Activated CD8-positive, alpha-beta T cell treated with anti-CD3 and anti-CD28 coated beads, Interleukin-2, amount 10 ng/mL, durations not matched to agents 7 days and 5 days (primary cell): ENCODE measurements around the gene ADGRD1. TPM values are rescaled to one million over a fixed set of nuclear protein-coding genes. Genes with fewer than 3 reads are reported as not detected.

Experiments
- ATAC-seq: fragments of 150-1000 bp; cut with Tn5 transposase; one replicate; pipeline ENCODE4 v1.10.0; 2021; ENCODE audit warnings: moderate library complexity
- CTCF ChIA-PET: fragments of 350-600 bp; sonication (Branson Sonifier 250); formaldehyde crosslinking; loops from one replicate; lab custom pipeline; 2021; ENCODE audit warnings: antibody characterized with exemption; lab: Charles Lee
- POLR2A ChIA-PET: fragments of 350-600 bp; sonication (Branson Sonifier 250); formaldehyde crosslinking; loops from one replicate; lab custom pipeline; 2021; ENCODE audit warnings: antibody characterized with exemption; lab: Charles Lee
- DNase-seq: peaks from one replicate; pipeline ENCODE4 v3.0.0-alpha.2; 2020
- H3K27ac Mint-ChIP-seq: one replicate; pipeline ENCODE4 v1.8.0; 2021; ENCODE audit warnings: mild to moderate bottlenecking, mixed read lengths
- H3K27me3 Mint-ChIP-seq: one replicate; pipeline ENCODE4 v1.8.0; 2021; ENCODE audit warnings: low read depth, mixed read lengths
- H3K36me3 Mint-ChIP-seq: one replicate; pipeline ENCODE4 v1.8.0; 2021; ENCODE audit warnings: low read depth, mixed read lengths
- H3K4me1 Mint-ChIP-seq: one replicate; pipeline ENCODE4 v1.8.0; 2021; ENCODE audit warnings: low read depth, mixed read lengths
- H3K4me3 Mint-ChIP-seq: one replicate; pipeline ENCODE4 v1.8.0; 2021; ENCODE audit warnings: mild to moderate bottlenecking, mixed read lengths
- H3K9me3 Mint-ChIP-seq: one replicate; pipeline ENCODE4 v1.8.0; 2022; ENCODE audit warnings: mixed read lengths; ENCODE audit not compliant: insufficient read depth
- total RNA-seq, 2 experiments: library from RNA; stranded (reverse); gene quantifications; one replicate each; pipeline ENCODE4 v1.2.3, GENCODE V29; 2021

Gene ADGRD1
- total RNA-seq, 2 experiments from 2014 or later: not detected

DNA sequence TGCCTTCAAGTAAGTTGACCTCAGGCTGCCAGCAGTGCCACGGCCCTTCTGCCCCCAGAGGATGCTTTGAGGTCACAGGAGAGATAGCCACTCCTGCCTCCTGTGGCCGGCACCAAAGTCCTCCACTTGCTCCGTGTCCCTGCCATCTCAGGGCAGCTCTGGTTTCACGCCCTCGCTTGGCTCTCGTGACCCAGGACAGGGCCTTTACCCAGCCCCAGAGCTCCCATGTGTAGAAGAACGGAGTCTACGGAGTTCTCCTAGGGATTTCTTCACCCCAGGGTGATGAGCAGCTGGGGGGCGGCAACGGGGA is 178.1 kb downstream of the ADGRD1 start:
- ChIA-PET POLR2A (no interaction called here), CTCF (interaction anchor here (0.7 to 6.7 kb wide), 12 partner anchors 11 to 306 kb away, joined by 3 to 104 read pairs (median 4); no protein-coding TSS in a partner anchor)
- DNase-seq (no peak), ATAC-seq (no peak)
- Mint-ChIP-seq H3K4me3 (no peak overlapping the region), H3K27me3 (no peaks in the 10 kb centered on the region), H3K4me1 (no peaks in the 10 kb centered on the region), H3K36me3 (no peaks in the 10 kb centered on the region), H3K9me3 (no peaks in the 10 kb centered on the region), H3K27ac (no peak overlapping the region)

- Mint-ChIP-seq H3K4me3 (no peak overlapping the region), H3K27ac (no peak overlapping the region), H3K27me3 (no peaks in the 10 kb centered on the region), H3K9me3 (no peaks in the 10 kb centered on the region), H3K36me3 (no peaks in the 10 kb centered on the region), H3K4me1 (no peaks in the 10 kb centered on the region)
- DNase-seq (peak; percentile 73), ATAC-seq (peak; percentile 82)
- CTCF ChIA-PET: interaction anchor here (0.7 to 6.7 kb wide), 15 partner anchors 10 to 307 kb away, joined by 3 to 104 read pairs (median 3); no protein-coding TSS in a partner anchor
- POLR2A ChIA-PET: interaction anchor here (0.9 kb wide), 1 partner anchor 28 kb away, joined by 3 read pairs; no protein-coding TSS in a partner anchor
Measured at GRCh38 chr12:131132118-131132892, 178.6 kb downstream of the ADGRD1 start.

GRCh38 chr12:131133015-131133905 is 179.6 kb downstream of the ADGRD1 start:
- Mint-ChIP-seq H3K4me1 (no peaks in the 10 kb centered on the region), H3K27me3 (no peaks in the 10 kb centered on the region), H3K27ac (no peak overlapping the region), H3K9me3 (no peaks in the 10 kb centered on the region), H3K36me3 (no peaks in the 10 kb centered on the region), H3K4me3 (no peak overlapping the region)
- DNase-seq: no peak
- ChIA-PET POLR2A (interaction anchor here (0.9 kb wide), 1 partner anchor 29 kb away, joined by 3 read pairs; no protein-coding TSS in a partner anchor), CTCF (interaction anchor here (0.7 to 6.7 kb wide), 12 partner anchors 9 to 216 kb away, joined by 3 to 104 read pairs (median 3); no protein-coding TSS in a partner anchor)
- no peak for ATAC-seq

- ATAC-seq: no peak
- Mint-ChIP-seq H3K27ac (no peak overlapping the region), H3K4me1 (no peaks in the 10 kb centered on the region), H3K36me3 (no peaks in the 10 kb centered on the region), H3K4me3 (no peak overlapping the region), H3K27me3 (no peaks in the 10 kb centered on the region), H3K9me3 (no peaks in the 10 kb centered on the region)
- POLR2A ChIA-PET: no interaction called here
- no peak for DNase-seq
- CTCF ChIA-PET: interaction anchor here (0.7 to 6.7 kb wide), 3 partner anchors 17 to 76 kb away, joined by 3 to 104 read pairs (median 3); no protein-coding TSS in a partner anchor
Measured at GRCh38 chr12:131133994-131134393, 180.3 kb downstream of the ADGRD1 start.

DNA sequence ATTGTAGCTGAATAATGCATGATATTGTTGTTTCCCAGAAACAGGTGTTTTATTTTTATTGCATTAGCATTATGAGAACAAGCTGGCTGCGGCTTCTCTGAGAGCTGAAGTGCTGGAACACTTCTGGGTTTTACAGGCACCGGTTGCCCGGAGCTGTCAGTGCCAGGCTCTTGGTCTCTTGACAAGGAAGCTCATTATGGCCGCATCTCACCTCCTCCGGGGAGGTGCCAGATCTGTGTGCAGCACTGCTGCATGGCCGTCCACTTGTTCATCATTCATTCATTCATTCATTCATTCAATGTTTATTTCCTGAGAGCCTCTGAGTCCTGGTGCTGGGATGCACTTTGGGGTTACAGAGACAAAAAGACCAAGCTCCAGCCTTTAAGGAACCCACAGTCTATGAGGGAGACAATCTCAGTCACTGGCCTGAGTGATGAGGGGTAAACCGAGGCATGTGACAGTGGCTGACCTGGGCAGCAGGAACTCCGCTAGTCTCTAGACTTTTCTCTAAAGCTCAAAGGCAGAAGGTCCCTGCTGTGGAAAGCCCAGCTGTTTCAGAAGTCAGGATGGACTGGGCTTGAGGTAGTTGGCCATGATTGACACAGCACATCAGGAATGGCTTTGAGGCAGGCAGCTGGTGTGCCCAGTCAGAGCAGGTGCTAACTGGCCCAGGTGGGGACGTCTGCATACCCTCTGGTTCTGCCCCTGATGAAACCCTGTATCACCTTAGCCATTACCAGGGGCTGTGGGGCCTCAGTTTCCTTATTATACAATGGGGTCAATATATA is 181.0 kb downstream of the ADGRD1 start:
- Mint-ChIP-seq H3K4me3 (no peak overlapping the region), H3K4me1 (no peaks in the 10 kb centered on the region), H3K27me3 (no peaks in the 10 kb centered on the region), H3K27ac (no peak overlapping the region), H3K36me3 (no peaks in the 10 kb centered on the region), H3K9me3 (no peaks in the 10 kb centered on the region)
- ChIA-PET CTCF (interaction anchor here (6.7 kb wide), 1 partner anchor 30 kb away, joined by 104 read pairs; no protein-coding TSS in a partner anchor), POLR2A (no interaction called here)
- no peak for ATAC-seq
- no peak for DNase-seq

GRCh38 chr12:131135311-131135785 is 181.6 kb downstream of the ADGRD1 start:
- no peak for DNase-seq
- Mint-ChIP-seq H3K27me3 (no peaks in the 10 kb centered on the region), H3K36me3 (no peaks in the 10 kb centered on the region), H3K4me1 (no peaks in the 10 kb centered on the region), H3K9me3 (no peaks in the 10 kb centered on the region), H3K4me3 (no peak overlapping the region), H3K27ac (no peak overlapping the region)
- ChIA-PET POLR2A (no interaction called here), CTCF (interaction anchor here (6.7 kb wide), 1 partner anchor 31 kb away, joined by 104 read pairs; no protein-coding TSS in a partner anchor)
- no peak for ATAC-seq

DNA sequence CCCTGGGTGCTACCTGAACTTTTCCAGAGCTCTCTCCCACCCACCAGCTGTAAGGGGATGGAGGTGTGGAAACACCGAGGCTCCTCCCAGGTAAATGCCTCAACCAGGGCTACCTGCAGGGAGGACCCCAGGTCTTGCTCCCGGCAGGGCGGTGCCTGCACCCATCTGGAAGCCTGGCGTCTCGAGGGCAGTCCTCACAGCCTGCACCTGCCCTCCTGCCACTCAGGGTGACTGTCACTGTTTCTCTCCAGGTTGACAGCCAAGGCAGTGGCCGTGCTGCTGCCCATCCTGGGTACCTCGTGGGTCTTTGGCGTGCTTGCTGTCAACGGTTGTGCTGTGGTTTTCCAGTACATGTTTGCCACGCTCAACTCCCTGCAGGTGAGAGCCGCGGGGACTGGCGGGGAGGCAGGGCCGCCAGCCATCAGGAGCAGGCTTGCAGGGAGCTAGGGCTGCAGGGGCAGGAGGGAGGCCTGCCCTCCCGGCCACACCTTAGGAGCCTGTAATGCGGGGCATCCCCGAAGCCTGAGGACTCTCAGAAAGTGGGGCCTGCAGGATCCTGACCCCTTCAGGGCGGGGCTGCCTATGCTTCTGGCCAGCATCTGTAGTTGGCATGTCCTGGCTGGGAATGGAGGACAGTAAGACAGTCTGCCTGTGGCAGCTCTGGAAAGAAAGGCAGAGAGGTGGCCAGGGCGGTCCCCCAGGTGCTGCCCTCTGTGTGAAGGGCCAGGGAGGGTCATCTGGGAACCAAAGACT is 182.3 kb downstream of the ADGRD1 start:
- no peaks in the 10 kb centered on the region for H3K27me3 Mint-ChIP-seq
- H3K9me3 Mint-ChIP-seq: no peaks in the 10 kb centered on the region
- ChIA-PET POLR2A (no interaction called here), CTCF (interaction anchor here (6.7 kb wide), 1 partner anchor 32 kb away, joined by 104 read pairs; no protein-coding TSS in a partner anchor)
- H3K27ac Mint-ChIP-seq: no peak overlapping the region
- no peaks in the 10 kb centered on the region for H3K36me3 Mint-ChIP-seq
- no peak for ATAC-seq
- H3K4me1 Mint-ChIP-seq: no peaks in the 10 kb centered on the region
- no peak for DNase-seq
- H3K4me3 Mint-ChIP-seq: no peak overlapping the region

DNA sequence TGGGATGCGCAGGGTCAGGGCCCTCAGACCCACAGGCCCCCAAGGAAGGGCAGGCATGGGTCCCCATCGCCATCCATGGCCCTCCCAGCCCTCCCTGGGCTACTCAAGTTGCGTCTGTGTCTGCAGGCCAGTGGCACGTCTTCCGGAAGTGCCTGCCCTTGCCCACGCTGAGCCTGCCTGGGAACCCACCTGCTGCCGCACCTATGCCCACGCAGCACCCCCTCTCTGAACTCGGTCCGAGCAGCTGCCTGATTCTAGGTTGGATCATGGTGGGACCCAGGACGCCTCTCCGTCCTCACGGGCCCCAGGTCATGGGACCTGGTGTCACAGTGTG is 182.8 kb downstream of the ADGRD1 start:
- Mint-ChIP-seq H3K4me3 (no peak overlapping the region), H3K27ac (no peak overlapping the region), H3K9me3 (no peaks in the 10 kb centered on the region), H3K4me1 (no peaks in the 10 kb centered on the region), H3K36me3 (no peaks in the 10 kb centered on the region), H3K27me3 (no peaks in the 10 kb centered on the region)
- no peak for DNase-seq
- ChIA-PET CTCF (interaction anchor here (6.7 kb wide), 1 partner anchor 32 kb away, joined by 104 read pairs; no protein-coding TSS in a partner anchor), POLR2A (no interaction called here)
- no peak for ATAC-seq

GRCh38 chr12:131137009-131137835 is 183.5 kb downstream of the ADGRD1 start:
- ChIA-PET CTCF (interaction anchor here (0.9 to 6.7 kb wide), 2 partner anchors 33 kb away, joined by 3 to 104 read pairs; no protein-coding TSS in a partner anchor), POLR2A (no interaction called here)
- Mint-ChIP-seq H3K36me3 (no peaks in the 10 kb centered on the region), H3K27ac (no peak overlapping the region), H3K4me1 (no peaks in the 10 kb centered on the region), H3K27me3 (no peaks in the 10 kb centered on the region), H3K9me3 (no peaks in the 10 kb centered on the region), H3K4me3 (no peak overlapping the region)
- no peak for DNase-seq
- ATAC-seq: no peak
